Neural cell (in vitro differentiated cells): ENCODE data around the gene LSM6. TPM values are rescaled to one million over a fixed set of nuclear protein-coding genes. Genes with fewer than 3 reads are reported as not detected.

Experiments
- H2AFZ ChIP-seq: fragments of 200-600, 300-800 bp; sonication (generic), shearing (Covaris generic); 2 replicates; pipeline ENCODE4 v1.6.0; 2014; ENCODE audit warnings: low read depth, mild to moderate bottlenecking, antibody characterized with exemption, low read length, moderate library complexity
- H3F3A ChIP-seq: fragments of 200-600 bp; shearing (Covaris generic); 2 replicates; pipeline ENCODE4 v1.6.1; 2016; ENCODE audit warnings: mild to moderate bottlenecking, moderate library complexity, mixed read lengths, antibody characterized with exemption, low read length; ENCODE audit not compliant: insufficient read depth, poor library complexity, severe bottlenecking
- H3K27ac ChIP-seq: fragments of 200-600, 300-800 bp; sonication (generic), shearing (Covaris generic); 2 replicates; pipeline ENCODE4 v1.5.1; 2014; ENCODE audit warnings: mild to moderate bottlenecking, low read length, moderate library complexity
- H3K27me3 ChIP-seq: fragments of 300-800, 200-600 bp; sonication (generic), shearing (Covaris generic); 2 replicates; pipeline ENCODE4 v1.6.0; 2014; ENCODE audit warnings: mild to moderate bottlenecking, low read depth, low read length, moderate library complexity; ENCODE audit not compliant: insufficient read depth
- H3K36me3 ChIP-seq: fragments of 300-800, 200-600 bp; sonication (generic), shearing (Covaris generic); 2 replicates; pipeline ENCODE4 v1.5.1; 2014; ENCODE audit warnings: mild to moderate bottlenecking, antibody characterized with exemption, low read length, moderate library complexity; ENCODE audit not compliant: insufficient read depth
- H3K4me2 ChIP-seq: fragments of 300-800, 200-600 bp; sonication (generic), shearing (Covaris generic); 2 replicates; pipeline ENCODE4 v1.6.0; 2014; ENCODE audit warnings: mild to moderate bottlenecking, low read length
- H3K4me3 ChIP-seq: fragments of 300-800, 200-600 bp; sonication (generic), shearing (Covaris generic); 2 replicates; pipeline ENCODE4 v1.5.1; 2014; ENCODE audit warnings: mild to moderate bottlenecking, low read length, moderate library complexity
- H3K79me2 ChIP-seq: fragments of 200-600 bp; shearing (Covaris generic); replicated peaks from 2 replicates; pipeline ENCODE4 v1.6.0; 2014; ENCODE audit warnings: mild to moderate bottlenecking, low read length, moderate library complexity; ENCODE audit not compliant: insufficient read depth
- H3K9ac ChIP-seq: fragments of 300-800, 200-600 bp; sonication (generic), shearing (Covaris generic); 2 replicates; pipeline ENCODE4 v1.6.1; 2016; ENCODE audit warnings: mild to moderate bottlenecking, low read length, mixed read lengths
- H3K9me2 ChIP-seq: fragments of 200-600 bp; shearing (Covaris generic); 2 replicates; pipeline ENCODE4 v1.6.1; 2016; ENCODE audit warnings: mild to moderate bottlenecking, low read length, mixed read lengths; ENCODE audit not compliant: insufficient read depth
- H3K9me3 ChIP-seq: fragments of 200-600, 300-800 bp; sonication (generic), shearing (Covaris generic); 2 replicates; pipeline ENCODE4 v1.6.1; 2016; ENCODE audit warnings: mild to moderate bottlenecking, mixed run types, low read length, moderate library complexity, mixed read lengths
- H4K20me1 ChIP-seq: fragments of 200-600 bp; shearing (Covaris generic); 2 replicates; pipeline ENCODE4 v1.6.1; 2016; ENCODE audit warnings: mild to moderate bottlenecking, mixed run types; ENCODE audit not compliant: insufficient read depth
- EP300 ChIP-seq: fragments of 450-650 bp; conservative IDR thresholded peaks from 2 replicates; pipeline ENCODE4 v1.6.1; 2014; ENCODE audit warnings: antibody characterized with exemption, mild to moderate bottlenecking, moderate library complexity; ENCODE audit not compliant: poor library complexity, severe bottlenecking
- EZH2 ChIP-seq: fragments of 200-600, 300-800 bp; shearing (Covaris generic), sonication (generic); IDR thresholded peaks from 2 replicates; pipeline ENCODE4 v1.6.1; 2014; ENCODE audit warnings: antibody characterized with exemption, low read length, borderline replicate concordance, mild to moderate bottlenecking; ENCODE audit not compliant: insufficient read depth, poor library complexity, severe bottlenecking
- MXI1 ChIP-seq: fragments of 450-650 bp; conservative IDR thresholded peaks from 2 replicates; pipeline ENCODE4 v1.6.1; 2014; ENCODE audit warnings: antibody characterized with exemption, mild to moderate bottlenecking; ENCODE audit not compliant: poor library complexity, severe bottlenecking
- POLR2AphosphoS5 ChIP-seq: IDR thresholded peaks from 2 replicates; pipeline ENCODE4 v1.6.1; 2012
- RAD21 ChIP-seq: fragments of 450-650 bp; conservative IDR thresholded peaks from 2 replicates; pipeline ENCODE4 v1.6.1; 2014; ENCODE audit warnings: antibody characterized with exemption, mild to moderate bottlenecking, moderate library complexity
- SMC3 ChIP-seq: fragments of 450-650 bp; conservative IDR thresholded peaks from 2 replicates; pipeline ENCODE4 v1.6.1; 2014; ENCODE audit warnings: antibody characterized with exemption, mild to moderate bottlenecking, moderate library complexity; ENCODE audit not compliant: poor library complexity
- TAF1 ChIP-seq: IDR thresholded peaks from 2 replicates; pipeline ENCODE4 v1.6.1; 2012; ENCODE audit warnings: low read depth
- polyA plus RNA-seq: library from polyadenylated mRNA; depleted of rRNA; stranded (reverse); fragments of >200 nt; gene quantifications from 2 replicates; pipeline ENCODE4 v1.2.3, GENCODE V29; 2014
- TF ChIP-seq, protein P1 (sequence below): fragments of 450-650 bp; IDR thresholded peaks from 2 replicates; pipeline ENCODE4 v1.5.1; 2014; ENCODE audit warnings: antibody characterized with exemption, mild to moderate bottlenecking, moderate library complexity; ENCODE audit not compliant: poor library complexity, severe bottlenecking
- TF ChIP-seq, protein P2 (sequence below): IDR thresholded peaks from 2 replicates; pipeline ENCODE4 v1.6.1; 2012; ENCODE audit warnings: borderline replicate concordance

Gene LSM6
- polyA plus RNA-seq, 1 donor from 2014 or later: 123 TPM

DNA sequence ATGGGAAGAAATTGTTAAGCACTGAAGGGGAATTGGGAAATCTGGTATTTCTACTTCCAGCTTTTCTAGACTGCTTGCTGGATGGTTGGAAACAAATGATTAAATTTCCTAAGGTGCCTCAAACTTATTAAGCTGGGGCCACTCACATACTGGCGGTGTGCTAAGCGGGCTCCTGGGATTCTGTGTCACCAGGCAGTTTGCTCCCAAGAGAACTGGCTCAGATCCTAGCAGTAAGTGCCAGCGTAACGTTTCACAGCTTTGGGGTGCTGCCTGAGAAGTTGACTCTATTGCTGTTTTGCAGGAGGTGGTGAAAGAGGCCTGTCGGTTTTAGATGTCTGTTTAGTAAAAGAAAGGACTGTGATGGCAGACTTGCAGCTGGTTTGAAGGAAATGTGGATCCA, 31.9 kb downstream of the LSM6 start:
- no peak overlapping the region for H3K9ac ChIP-seq
- H3K36me3 ChIP-seq: no peaks in the 10 kb centered on the region
- no peaks in the 10 kb centered on the region for H3F3A ChIP-seq
- H3K27ac ChIP-seq: no peak overlapping the region
- no peak overlapping the region for H3K4me3 ChIP-seq
- TF ChIP-seq SMC3 (no peak), MXI1 (no peak), EZH2 (no peak), EP300 (no peak), RAD21 (no peak)
- TF ChIP-seq, protein P1, sequence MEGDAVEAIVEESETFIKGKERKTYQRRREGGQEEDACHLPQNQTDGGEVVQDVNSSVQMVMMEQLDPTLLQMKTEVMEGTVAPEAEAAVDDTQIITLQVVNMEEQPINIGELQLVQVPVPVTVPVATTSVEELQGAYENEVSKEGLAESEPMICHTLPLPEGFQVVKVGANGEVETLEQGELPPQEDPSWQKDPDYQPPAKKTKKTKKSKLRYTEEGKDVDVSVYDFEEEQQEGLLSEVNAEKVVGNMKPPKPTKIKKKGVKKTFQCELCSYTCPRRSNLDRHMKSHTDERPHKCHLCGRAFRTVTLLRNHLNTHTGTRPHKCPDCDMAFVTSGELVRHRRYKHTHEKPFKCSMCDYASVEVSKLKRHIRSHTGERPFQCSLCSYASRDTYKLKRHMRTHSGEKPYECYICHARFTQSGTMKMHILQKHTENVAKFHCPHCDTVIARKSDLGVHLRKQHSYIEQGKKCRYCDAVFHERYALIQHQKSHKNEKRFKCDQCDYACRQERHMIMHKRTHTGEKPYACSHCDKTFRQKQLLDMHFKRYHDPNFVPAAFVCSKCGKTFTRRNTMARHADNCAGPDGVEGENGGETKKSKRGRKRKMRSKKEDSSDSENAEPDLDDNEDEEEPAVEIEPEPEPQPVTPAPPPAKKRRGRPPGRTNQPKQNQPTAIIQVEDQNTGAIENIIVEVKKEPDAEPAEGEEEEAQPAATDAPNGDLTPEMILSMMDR: no peak
- TF ChIP-seq, protein P2, sequence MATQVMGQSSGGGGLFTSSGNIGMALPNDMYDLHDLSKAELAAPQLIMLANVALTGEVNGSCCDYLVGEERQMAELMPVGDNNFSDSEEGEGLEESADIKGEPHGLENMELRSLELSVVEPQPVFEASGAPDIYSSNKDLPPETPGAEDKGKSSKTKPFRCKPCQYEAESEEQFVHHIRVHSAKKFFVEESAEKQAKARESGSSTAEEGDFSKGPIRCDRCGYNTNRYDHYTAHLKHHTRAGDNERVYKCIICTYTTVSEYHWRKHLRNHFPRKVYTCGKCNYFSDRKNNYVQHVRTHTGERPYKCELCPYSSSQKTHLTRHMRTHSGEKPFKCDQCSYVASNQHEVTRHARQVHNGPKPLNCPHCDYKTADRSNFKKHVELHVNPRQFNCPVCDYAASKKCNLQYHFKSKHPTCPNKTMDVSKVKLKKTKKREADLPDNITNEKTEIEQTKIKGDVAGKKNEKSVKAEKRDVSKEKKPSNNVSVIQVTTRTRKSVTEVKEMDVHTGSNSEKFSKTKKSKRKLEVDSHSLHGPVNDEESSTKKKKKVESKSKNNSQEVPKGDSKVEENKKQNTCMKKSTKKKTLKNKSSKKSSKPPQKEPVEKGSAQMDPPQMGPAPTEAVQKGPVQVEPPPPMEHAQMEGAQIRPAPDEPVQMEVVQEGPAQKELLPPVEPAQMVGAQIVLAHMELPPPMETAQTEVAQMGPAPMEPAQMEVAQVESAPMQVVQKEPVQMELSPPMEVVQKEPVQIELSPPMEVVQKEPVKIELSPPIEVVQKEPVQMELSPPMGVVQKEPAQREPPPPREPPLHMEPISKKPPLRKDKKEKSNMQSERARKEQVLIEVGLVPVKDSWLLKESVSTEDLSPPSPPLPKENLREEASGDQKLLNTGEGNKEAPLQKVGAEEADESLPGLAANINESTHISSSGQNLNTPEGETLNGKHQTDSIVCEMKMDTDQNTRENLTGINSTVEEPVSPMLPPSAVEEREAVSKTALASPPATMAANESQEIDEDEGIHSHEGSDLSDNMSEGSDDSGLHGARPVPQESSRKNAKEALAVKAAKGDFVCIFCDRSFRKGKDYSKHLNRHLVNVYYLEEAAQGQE: no peak
- no peak overlapping the region for H3K4me2 ChIP-seq
- H3K27me3 ChIP-seq: no peaks in the 10 kb centered on the region
- no peaks in the 10 kb centered on the region for H3K9me2 ChIP-seq
- no peaks in the 10 kb centered on the region for H3K9me3 ChIP-seq
- H4K20me1 ChIP-seq: no peaks in the 10 kb centered on the region
- no peak overlapping the region for H2AFZ ChIP-seq
- H3K79me2 ChIP-seq: no peaks in the 10 kb centered on the region

DNA sequence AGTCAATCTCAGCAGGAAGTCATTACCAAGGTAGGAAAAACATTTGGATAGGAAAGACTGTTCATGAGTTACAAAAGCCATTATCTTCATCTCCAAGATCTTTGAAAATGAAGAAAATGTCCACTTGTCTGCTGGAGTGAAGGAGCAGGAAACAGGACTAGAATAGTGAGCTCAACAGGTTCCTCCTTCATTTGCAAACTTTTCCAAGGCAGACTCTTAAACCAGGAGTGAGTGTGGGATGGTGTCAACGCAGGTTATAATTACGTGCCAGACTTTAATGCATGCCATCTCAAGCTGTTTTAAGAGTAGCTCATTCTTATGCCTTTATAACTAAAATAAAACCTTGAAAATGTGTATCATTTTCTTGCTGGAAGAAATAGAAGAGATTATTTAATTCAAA, 35.4 kb downstream of the LSM6 start:
- Histone ChIP-seq H3K9ac (no peak overlapping the region), H3F3A (no peaks in the 10 kb centered on the region), H3K27me3 (no peaks in the 10 kb centered on the region), H3K36me3 (no peaks in the 10 kb centered on the region), H3K9me3 (no peaks in the 10 kb centered on the region), H3K27ac (no peak overlapping the region), H3K9me2 (no peaks in the 10 kb centered on the region), H4K20me1 (no peaks in the 10 kb centered on the region), H2AFZ (no peak overlapping the region), H3K4me2 (no peak overlapping the region), H3K4me3 (no peak overlapping the region), H3K79me2 (no peaks in the 10 kb centered on the region)
- no peak for TF ChIP-seq EZH2
- TF ChIP-seq TAF1: no peak
- TF ChIP-seq POLR2AphosphoS5: no peak
- no peak for TF ChIP-seq EP300
- TF ChIP-seq, protein P2: no peak
- TF ChIP-seq MXI1: no peak
- TF ChIP-seq, protein P1: no peak
- TF ChIP-seq SMC3: no peak
- no peak for TF ChIP-seq RAD21
